Activated naive CD8-positive, alpha-beta T cell treated with anti-CD3 and anti-CD28 coated beads, Interleukin-2, amount 50 U/mL, for 16 hours (primary cell): ENCODE results near the gene TBC1D7.
A peak's percentile ranks its signal among the peaks of the same experiment; 100 is the strongest.

Experiments
- DNase-seq: peaks from one replicate; pipeline ENCODE4 v3.0.0-alpha.2; 2020; ENCODE audit warnings: low read depth, low spot score

TBC1D7 gene

GRCh38 chr6:13328076-13328874 is at the start of gene TBC1D7:
TSS of gene TBC1D7 (minus strand) at chr6:13328537. CDS start at chr6:13326898, 1,639 bp downstream.
- peak; percentile 76 for DNase-seq

DNA sequence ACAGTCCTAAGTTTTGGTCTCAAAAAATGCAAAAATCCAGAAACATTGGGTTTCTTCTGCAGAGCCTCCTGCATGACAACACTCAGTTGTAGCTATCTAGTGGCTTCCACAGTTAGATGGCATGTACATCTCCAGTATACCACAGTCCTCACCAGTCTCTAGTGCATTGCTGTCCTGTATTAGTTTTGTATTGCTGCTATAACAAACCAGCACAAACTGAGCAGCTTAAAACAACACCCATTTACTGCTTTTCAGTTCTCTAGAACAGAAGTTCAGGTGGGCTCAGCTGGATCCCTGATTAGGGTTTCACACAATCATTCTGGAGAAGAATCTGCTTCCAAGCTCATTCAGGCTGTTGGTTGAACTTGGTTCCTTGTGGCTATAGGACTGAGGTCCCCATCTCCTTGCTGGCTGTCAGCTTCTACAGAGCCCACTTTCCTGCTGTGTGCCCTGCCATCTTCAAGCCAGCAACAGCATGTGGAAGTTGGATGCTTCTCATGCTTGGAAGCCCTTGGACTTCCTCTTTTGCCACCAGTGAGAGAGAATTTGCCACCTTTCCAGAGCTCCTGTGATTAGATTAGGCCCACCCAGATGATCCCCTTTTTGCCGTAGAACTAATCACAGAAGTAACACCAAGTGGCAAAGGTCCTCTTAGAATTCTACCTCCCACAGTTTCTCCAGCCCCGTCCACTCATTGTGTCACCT is 48.9 kb upstream of the TBC1D7 start:
- DNase-seq, result no peak

DNA sequence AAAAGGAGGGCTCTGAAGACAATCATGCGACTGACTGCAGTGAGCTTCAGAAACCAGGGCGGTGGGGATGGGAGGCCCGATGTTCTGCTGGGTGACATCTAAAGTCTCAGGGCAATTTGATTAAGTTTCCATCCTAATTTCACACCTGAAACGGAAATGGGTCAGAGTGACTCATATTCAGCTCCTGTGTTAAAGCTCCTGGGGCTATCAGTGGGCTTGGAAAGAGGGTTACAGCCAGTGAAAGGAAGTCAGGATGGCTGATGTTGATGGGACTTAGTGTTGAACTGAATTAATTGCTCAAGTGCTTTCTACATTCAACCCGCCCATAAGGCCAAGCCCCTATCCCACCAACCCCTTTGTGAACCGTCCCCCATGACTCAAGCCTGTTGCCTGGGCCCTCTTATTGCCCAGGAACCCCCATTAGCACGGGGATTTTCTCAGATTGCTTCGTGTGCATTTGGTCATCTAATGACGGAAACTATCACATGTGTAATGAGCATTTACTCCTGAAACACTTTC is 47.1 kb upstream of the TBC1D7 start:
- no peak for DNase-seq

GRCh38 chr6:13373919-13374318 is 45.6 kb upstream of the TBC1D7 start:
- DNase-seq, result no peak

GRCh38 chr6:13373488-13373886 is 45.1 kb upstream of the TBC1D7 start:
- no peak for DNase-seq

DNA sequence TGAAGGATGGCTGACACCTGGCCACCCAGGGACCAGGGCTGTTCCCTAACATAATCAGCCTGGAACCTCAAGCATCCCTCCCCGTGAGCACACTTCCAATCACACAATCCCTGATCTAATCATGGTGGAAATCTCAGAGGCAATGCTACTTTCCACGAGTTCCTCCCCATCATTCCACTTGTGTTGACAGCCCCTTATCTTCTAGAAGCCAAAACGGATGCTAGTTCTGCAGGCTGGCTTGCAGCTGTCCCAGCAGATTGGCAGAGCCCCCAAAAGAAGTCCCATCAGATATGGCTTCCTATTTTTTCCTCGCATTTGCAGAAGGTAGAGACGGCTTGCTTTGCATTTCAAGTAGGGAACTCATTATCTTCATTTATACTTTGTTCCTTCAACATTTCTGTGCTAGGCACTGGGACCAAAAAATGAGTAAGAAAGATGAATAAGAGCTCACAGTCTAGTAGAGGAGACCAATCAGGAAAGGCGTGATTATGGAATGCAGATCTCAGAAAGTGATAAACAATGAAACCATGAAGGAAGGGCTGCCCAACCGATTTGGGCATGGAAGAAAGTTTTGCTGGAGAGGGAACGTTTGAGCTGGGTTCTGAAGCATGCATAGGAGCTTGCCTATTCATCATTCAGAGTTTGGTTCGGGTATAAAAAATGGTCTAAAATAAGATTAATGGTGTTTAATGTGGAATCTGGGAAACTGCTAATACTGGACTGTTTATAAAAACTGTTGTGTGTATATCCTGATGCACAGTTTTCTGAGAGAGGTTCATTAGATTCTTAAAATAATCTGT is 44.6 kb upstream of the TBC1D7 start:
- DNase-seq, result no peak

GRCh38 chr6:13372076-13372475 is 43.7 kb upstream of the TBC1D7 start:
- no peak for DNase-seq

DNA sequence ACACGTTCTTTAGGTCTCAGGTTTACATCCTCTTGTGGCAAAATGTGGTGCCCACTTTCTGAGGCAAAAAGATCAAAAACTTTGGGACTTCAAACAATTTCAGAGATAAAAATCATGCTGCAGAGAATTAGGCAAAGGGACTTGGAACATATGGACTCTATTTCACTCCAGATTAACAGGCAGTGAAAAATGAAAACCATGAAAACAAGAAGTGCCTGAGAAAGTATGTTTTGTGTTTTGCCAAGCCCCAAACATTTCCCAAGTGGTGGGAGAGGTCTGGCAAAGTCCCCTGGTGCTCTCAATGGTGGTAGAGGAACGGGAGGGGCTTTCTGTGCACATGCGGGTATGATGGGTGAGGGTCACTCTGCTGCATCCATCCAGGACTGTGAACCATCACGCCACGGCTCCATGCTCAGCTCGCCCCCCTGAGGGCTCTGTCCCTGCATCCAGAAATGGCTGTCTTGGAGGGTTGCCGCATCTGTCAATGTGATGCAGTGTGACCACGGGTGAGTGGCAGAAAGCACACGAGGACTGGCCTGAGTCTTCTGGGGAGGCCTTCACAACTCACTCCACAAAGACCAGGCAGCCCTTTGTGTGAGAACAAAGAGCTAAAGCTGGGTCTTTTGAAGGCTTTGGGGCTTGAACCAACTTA is 43.2 kb upstream of the TBC1D7 start:
- DNase-seq, result no peak

DNA sequence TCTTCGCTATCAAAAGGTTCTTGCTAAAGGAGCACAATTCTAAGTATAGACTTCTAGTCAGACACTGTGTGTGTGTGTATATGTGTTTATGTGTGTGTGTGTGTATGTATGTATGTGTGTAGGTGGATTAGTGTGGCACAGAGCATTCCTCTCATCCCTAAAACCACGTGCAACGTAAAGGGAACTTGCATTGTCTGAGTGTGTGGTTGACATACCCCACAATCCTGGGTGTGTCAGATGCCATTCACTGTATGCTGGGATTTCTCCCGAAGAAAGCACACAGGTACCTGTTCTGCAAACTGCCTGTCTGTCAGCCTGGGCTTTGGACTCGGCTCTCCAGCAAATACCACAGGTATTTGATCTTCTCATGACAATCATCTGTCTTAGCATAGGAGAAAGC is 42.3 kb upstream of the TBC1D7 start:
- no peak for DNase-seq

DNA sequence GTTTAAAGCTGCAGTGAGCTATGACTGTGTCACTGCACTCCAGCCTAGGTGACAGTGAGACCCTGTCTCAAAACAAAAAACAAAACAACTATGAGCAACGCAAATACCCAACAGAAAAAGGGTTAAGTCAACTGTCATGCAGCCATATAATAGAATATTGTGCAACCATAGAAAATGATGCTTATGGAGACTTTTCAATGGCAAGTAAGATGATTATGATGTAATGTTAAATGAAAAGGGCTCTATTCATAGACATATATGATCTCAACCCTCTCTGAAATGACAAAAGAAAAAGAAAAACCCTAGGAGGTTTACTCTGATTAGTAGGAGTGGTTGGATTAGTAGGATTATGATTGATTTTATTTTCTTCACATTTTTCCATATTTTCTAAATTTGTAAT is 41.3 kb upstream of the TBC1D7 start:
- DNase-seq, result no peak

- DNase-seq, result no peak
These were observed 40.4 kb upstream of the TBC1D7 start for GRCh38 chr6:13368731-13369115.

DNA sequence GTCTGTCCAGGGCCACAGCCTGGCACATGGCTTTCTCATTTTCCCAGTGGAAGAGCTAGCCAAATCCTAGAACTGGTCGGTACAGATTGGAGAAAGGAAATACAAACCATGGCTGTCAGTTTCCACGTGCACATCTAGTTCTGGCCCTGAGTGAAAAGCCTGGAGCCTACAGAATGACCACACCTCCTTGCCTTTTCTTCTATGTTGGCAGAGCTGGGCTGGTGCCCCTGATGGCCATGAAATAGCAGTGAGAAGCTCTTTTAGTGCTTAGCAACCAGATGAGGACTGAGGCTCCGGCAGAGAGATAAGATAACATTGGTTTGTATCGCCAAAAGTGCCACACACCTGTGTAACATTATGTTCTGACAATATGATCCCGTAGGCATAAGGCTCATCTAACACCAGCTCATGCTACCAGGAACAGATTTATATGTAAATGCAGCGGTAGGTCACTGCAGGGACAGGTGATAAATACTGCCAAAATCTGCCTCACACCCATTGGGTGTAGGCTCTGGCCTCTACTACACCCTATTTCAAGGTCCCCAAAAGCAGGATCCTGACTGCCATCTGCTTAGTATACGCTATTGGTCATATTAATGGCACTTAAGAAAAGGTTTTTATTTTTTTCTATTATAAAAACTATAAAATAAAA is 39.9 kb upstream of the TBC1D7 start:
- DNase-seq, result no peak

- no peak for DNase-seq
These were observed 39.1 kb upstream of the TBC1D7 start for GRCh38 chr6:13367396-13367795.

DNA sequence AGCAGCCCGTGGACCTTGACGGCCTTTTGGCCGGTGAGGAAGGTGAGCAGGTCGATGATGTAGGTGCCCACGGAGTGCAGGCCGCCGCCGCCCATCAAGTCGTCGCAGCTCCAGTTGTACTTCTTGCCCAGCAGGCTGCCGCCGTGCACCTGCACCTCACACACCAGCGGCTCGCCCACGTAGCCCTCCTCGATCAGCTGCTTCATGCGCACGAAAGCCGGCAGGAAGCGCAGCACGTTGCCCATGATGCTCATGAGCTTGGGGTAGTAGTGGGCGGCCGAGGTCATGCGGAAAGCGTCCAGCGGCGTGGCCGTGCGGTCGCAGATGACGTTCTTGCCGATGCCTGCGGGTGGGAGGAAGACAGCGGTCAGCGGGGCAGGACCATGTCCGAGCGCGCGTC is 37.0 kb upstream of the TBC1D7 start:
- no peak for DNase-seq

DNA sequence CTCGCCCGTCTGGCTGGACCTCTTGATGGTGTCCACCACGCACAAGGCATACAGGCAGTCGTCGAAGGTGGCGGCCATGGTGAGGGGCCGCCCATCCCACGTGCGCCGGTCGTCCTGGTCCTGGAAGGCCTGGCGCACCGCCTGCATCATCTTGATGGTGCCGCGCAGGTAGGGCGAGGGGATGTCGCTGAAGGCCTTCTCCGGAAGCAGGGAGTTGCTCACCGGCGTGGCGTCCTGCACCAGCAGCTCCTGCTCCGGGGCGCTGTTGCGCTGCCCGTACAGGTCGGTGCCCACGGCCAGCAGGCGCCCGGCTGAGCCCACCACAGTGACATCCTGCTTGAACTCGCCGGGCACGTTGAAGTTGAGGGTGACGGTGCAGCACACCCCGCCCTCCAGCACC is 36.5 kb upstream of the TBC1D7 start:
- no peak for DNase-seq

- DNase-seq, result no peak
These were observed 34.1 kb upstream of the TBC1D7 start for GRCh38 chr6:13362412-13362811.

- DNase-seq, result no peak
These were observed 32.6 kb upstream of the TBC1D7 start for GRCh38 chr6:13360671-13361540.

- no peak for DNase-seq
These were observed 30.9 kb upstream of the TBC1D7 start for GRCh38 chr6:13359287-13359686.

DNA sequence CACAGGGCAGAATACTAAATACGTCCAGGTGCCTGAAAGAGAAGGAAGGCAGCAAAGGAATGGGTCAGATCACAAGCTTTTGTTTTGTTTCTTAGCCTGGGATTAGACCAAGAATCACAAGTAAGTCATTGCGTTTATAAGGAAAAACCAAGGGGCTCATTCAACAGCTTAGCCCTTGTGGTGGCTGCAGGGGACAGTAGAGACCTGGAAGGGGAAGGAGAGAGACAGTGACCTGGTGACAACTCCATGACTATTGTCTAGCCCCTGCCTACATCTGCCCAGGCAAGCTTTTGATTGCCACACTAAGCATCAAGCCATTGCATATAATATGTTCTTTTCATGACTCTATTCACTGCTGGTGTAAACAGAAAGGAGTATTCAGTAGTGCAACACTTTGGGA is 30.2 kb upstream of the TBC1D7 start:
- no peak for DNase-seq

GRCh38 chr6:13357551-13358075 is 29.3 kb upstream of the TBC1D7 start:
- DNase-seq, result no peak
